GM12874 (cell line): ENCODE measurements around the gene DRAP1.

ENCODE experiments used
- TF ChIP-seq, protein P1 (sequence below): IDR thresholded peaks from 2 replicates; pipeline ENCODE4 v1.5.1; 2011; ENCODE audit warnings: low read depth, mild to moderate bottlenecking, control low read depth, low read length, moderate library complexity; ENCODE audit not compliant: insufficient read depth

The DRAP1 gene

DNA sequence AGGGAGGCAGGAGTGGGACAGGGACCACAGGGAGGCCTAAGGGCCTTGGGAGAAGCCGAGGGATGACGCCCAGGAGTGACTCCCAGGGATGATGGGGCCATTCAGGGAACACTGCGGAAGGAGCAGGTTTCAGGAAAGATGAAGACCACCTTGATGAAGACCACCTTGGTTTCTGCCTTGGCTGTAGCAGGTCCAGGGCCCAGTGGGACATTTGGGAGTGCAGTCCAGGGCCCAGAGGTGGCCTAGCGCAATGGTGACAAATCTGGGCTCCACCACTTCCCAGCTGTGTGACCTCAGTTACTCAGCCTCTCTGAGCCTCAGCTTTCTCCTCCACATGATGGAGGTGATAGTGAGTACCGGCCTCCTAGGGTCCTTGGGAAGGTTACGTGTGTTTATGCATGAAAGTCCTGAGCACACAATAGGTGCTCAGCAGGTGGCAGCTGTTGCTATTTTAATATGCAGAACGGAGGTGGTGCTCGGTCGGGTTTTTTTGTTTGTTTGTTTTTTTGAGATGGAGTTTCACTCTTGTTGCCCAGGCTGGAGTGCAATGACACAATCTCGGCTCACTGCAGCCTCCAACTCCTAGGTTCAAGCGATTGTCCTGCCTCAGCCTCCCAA lies 26.8 kb downstream of the DRAP1 start:
- TF ChIP-seq, protein P1, sequence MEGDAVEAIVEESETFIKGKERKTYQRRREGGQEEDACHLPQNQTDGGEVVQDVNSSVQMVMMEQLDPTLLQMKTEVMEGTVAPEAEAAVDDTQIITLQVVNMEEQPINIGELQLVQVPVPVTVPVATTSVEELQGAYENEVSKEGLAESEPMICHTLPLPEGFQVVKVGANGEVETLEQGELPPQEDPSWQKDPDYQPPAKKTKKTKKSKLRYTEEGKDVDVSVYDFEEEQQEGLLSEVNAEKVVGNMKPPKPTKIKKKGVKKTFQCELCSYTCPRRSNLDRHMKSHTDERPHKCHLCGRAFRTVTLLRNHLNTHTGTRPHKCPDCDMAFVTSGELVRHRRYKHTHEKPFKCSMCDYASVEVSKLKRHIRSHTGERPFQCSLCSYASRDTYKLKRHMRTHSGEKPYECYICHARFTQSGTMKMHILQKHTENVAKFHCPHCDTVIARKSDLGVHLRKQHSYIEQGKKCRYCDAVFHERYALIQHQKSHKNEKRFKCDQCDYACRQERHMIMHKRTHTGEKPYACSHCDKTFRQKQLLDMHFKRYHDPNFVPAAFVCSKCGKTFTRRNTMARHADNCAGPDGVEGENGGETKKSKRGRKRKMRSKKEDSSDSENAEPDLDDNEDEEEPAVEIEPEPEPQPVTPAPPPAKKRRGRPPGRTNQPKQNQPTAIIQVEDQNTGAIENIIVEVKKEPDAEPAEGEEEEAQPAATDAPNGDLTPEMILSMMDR, result no peak

DNA sequence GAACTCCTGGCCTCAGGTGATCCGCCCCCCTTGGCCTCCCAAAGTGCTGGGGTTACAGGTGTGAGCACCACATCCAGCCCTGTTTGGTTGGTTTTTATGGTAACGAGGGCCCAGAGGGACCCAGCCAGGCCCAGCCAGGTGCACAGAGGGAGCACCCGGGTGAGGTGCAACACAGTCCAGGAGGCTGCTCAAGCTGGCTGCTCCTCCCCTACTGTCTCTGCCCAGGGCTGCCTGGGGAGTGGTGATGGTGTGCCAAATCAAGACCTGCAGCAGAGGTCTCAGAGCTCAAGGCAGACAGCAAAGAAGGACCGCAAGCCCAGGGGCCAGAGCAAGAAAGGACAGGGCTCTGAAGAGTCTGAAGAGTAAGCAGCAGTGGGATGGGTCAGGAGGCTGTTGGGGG lies 27.4 kb downstream of the DRAP1 start:
- TF ChIP-seq, protein P1, result no peak

DNA sequence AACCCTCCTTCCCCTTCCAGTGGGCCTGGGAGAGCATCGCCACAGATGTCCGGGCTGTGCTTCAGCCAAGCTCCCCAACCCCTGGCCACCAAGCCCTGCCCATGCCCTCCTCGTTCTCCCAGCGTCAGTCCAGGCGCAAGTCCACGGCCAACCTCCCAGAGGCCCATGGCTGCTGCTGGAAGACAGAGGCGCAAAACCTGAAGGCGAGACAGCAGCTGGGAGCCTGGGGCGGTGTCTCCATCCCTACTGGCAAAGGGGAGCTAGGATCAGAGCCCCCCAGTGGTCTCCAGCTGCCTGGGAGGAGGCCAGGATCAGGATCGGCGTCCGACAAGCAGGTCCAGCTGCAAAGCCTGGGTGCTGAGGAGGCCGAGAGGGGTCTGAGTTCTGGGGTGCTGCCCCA lies 27.9 kb downstream of the DRAP1 start:
- TF ChIP-seq, protein P1, result no peak

DNA sequence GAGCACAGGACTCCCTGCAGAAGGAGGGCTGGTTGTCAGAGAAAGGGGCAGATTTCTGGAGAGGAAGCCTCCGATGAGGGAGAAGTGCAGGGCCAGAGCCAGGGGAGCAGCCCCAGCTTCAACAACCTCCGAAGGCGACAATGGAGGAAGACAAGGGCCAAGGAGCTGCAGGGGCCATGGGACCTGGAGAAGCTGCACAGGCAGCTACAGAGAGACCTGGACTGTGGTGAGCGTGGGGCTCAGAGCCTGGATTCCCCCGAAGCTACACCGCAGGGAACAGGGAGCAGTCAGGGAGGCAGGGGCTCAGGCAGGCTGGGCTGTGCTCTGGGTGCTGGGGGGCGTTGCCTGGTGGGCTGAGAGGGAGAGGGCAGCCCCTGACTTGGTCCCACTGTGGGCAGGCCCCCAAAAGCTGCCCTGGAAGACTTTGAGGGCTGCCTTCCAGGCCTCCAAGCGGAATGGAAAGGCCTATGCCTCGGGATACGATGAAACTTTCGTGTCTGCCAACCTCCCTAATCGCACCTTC lies 28.4 kb downstream of the DRAP1 start:
- TF ChIP-seq, protein P1, result no peak

DNA sequence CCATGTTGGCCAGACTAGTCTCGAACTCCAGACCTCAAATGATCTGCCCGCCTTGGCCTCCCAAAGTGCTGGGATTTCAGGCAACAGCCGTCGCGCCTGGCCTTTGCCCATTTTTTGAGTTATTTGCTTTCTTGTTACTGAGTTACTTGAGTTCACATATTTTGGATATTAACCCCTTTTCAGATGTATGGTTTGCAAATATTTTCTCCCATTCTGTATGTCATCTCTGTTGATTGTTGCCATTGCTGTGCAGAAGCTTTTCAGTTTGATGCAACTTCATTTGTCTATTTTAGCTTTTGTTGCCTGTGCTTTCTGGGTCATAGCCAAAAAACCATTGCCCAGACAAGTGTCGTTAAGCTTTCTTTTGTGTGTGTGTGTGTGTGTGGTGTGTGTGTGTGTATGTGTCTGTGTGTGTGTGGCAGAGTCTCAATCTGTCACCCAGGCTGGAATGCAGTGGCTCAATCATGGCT lies 32.9 kb downstream of the DRAP1 start:
- TF ChIP-seq, protein P1, result no peak

DNA sequence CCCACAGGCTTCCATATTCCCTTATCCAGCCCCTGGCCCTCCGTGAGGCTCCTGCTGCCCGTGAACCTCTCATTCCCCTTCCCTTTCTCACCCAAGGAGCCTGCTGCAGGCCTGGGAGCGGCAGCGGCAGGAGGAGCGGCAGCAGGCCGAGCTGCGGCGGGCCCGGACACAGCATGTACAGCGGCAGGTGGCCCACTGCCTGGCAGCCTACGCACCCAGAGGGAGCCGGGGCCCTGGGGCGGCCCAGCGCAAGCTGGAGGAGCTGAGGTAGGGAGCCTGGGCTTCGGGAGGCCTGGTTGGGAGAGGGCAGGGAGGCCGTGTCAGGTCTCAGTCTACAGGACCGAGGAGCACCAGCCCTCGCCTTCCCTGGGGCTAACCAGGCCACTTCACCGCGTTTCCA lies 34.2 kb downstream of the DRAP1 start:
- TF ChIP-seq, protein P1, result no peak

DNA sequence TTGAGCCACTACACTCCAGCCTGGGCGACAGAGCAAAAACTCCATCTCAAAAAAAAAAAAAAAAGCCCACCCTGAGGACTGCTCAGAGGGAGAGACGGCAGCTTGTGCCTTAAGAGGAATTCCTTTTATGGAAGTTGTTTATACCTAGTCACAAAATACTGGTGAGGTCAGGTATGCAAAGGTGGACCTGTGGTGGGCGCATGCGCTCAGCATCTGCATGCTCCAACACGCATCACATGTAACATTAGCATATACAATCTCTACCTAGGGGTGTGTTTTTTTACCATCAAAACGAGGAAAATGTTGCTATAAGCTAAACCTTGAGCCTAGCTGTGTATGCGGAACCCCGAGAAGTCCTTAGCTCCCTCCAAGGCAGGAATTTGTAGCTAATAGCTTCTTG lies 35.5 kb downstream of the DRAP1 start:
- TF ChIP-seq, protein P1, result no peak
